ENCODE measurements around the gene TIMM17A. TPM values are rescaled to one million over a fixed set of nuclear protein-coding genes. Genes with fewer than 3 reads are reported as not detected.

TIMM17A gene
- total and polyA plus RNA-seq, 2 of the 8 experiments (the other 6 are each of a cell fraction or from before 2014, with no cell fraction given), result 30.3 to 57.1 TPM

- TF ChIP-seq CHD7 (IDR thresholded peaks at IDR 0.05; ENCODE audit: insufficient replicate concordance, low read length) (no peak), RXRA (IDR thresholded peaks at IDR 0.05; ENCODE audit: insufficient read depth, low read depth, low read length) (no peak), EGR1 (IDR thresholded peaks at IDR 0.05; ENCODE audit: borderline replicate concordance, low read depth, low read length) (no peak)
Observed at GRCh38 chr1:201990427-201990826, 35.1 kb downstream of the TIMM17A start (continued).
